ENCODE measurements around the gene MRTFB.

- TF ChIP-seq ESRRA (CRISPR knock-in tag; IDR thresholded peaks at IDR 0.05; ENCODE audit: low read depth) (no peak), ZKSCAN8 (CRISPR knock-in tag; IDR thresholded peaks at IDR 0.05; ENCODE audit: borderline replicate concordance) (no peak), NR2F6 (IDR thresholded peaks at IDR 0.05) (no peak), NR2F6 (CRISPR knock-in tag; IDR thresholded peaks at IDR 0.05) (no peak), TAF1 (CRISPR knock-in tag; IDR thresholded peaks at IDR 0.05) (no peak), REPIN1 (CRISPR knock-in tag; IDR thresholded peaks at IDR 0.05; ENCODE audit: borderline replicate concordance, low read depth) (no peak), YY1 (IDR thresholded peaks at IDR 0.05; ENCODE audit: insufficient read depth, insufficient replicate concordance, low read depth, low read length) (no peak), ZZZ3 (CRISPR knock-in tag; IDR thresholded peaks at IDR 0.05; ENCODE audit: borderline replicate concordance) (no peak)
- TF ChIP-seq, protein P1, sequence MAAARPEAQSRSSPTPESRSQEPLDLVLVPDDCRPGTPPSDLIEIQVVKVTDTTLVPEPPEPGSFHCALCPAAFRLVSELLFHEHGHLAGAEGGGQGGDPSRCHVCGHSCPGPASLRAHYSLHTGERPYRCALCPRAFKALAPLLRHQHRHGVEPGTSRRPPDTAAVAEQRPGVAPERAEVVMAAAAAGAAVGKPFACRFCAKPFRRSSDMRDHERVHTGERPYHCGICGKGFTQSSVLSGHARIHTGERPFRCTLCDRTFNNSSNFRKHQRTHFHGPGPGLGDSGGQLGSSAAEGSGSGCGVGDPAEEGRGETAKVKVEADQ (CRISPR knock-in tag; IDR thresholded peaks at IDR 0.05; ENCODE audit: borderline replicate concordance) = no peak
Observed at GRCh38 chr16:14128097-14128496, 57.0 kb downstream of the MRTFB start.

Data from HepG2 (cell line).